Measurements from ENCODE around the gene PANX3.

Gene PANX3

DNA sequence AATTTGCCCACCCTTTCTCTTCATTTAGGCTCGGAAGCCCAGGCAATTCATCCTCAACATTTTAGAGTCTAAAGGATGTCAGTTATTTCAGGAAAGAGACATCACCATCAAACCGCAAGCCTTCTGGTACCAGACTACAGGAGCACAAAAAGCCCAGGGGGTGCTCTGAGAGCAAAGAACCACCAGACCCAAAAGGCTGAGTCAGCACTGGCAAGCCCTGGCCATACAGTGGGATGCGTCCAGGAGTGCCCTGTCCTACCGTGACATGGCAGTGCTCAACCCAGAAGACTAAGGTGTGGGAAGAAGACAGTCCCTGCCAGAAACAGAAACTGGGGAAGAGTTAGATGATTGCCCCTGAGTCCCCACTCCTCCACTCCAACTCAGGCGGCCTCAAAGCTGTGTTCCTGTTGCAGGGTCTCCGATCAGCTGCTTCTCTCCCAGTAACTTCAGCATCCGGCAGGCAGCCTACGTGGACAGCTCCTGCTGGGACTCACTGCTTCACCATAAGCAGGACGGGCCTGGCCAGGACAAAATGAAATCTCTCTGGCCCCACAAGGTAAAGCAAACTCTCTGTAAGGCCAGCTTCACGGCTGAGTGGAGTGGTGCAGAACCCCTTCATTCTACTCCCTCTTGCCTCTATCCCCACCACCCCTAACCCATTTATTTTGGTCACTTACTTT, 1.5 kb downstream of the PANX3 start:
- no peak for DNase-seq (ENCODE audit: low spot score)
- FAIRE-seq = no peak

DNA sequence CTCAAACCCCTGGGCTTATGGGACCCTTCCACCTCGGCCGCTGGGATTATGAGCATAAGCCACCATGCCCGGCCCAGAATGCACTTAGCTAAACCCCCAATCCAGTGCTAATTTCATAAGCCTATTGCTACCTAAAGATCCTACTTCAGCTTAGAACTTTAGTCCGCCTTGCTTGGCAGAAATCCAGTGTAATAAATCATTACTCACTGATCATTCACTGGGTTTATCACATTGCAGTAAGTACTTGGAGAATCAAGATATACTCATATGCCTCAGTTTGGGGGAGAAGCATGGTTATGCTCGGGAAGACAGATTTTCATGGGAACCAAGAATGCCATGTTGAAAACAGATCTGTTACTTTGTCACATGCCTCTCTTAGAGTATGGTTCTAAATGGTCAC, 7.6 kb downstream of the PANX3 start:
- DNase-seq (ENCODE audit: low spot score) = no peak
- no peak for FAIRE-seq

DNA sequence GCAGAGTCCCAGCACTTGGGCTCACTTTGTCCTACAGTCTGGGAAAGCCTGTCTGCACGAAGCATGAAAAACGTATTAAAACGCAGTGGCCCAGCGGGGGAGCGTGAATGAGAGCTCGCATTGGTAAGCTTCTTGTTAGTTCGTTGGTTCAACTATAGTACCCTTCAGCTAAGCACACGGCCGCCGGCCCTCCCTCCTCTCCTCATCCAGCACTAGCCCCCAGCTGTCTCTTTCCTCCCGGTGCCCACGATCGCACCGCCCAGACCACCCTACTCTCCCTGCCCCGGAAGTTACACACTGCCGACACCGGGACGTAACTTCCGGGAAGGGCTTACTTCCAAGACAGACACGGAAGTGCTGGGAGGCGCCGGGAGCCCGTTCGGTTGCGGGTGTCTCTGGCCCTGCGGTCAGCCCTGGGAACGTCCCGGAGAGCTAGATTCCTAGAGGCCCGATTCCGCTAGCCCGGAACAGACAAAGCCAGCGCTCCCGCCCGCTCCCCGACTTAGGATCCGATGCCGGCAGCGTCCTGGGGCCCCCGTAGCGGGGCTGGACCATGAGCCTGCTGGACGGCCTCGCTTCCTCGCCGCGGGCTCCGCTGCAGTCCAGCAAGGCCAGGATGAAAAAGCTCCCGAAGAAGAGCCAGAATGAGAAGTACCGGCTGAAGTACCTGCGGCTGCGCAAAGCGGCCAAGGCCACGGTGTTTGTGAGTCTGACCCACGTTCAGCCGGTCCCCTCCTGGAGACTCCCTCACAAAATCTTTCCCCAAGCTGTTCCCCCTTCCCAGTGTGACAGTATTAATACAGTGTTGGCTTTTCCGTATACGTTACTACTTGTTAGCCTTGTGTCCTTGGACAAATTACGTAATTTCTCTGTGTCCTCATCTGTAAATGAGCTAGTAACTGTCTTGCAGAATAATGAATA, 11.6 kb downstream of the PANX3 start, which contains the start of gene TBRG1:
Gene TBRG1 (plus strand): TSS at position 334 of the 921 bp plus-strand sequence. CDS start 220 bp downstream, at position 554.
- FAIRE-seq = no peak
- DNase-seq (ENCODE audit: low spot score) = peak; percentile 66

DNA sequence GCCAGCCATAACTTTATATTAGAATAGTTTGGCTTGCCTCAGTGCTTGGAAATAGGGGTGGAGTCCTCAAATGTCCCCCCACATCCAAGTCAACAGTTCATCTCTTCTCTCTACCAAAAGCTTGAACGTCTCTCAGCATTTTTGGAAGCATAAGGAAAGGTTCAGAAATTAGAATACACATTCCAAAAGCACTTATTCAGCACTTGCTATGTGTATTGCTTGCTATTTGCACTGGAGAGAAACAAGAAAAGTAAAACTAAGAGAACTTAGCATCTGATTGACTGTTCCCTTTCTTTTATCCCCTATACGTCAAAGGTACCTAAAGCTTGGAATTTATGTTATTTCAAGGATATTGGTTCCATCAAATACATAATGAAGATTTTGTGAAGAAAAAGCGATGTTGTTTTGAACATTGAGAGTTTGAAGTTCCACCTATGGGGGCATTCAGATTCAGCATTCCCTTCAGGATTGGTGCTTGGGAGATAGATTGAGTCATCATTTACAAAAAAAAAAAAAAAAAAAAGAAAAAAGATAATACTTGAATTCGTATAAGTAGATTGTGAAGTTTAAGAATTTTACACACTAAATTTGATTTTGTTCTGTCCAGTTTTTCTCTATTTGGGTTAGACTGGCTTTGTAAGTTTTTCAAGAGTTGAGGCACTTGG, 12.8 kb downstream of the PANX3 start:
- DNase-seq (ENCODE audit: low spot score) (no peak), FAIRE-seq (no peak)

DNA sequence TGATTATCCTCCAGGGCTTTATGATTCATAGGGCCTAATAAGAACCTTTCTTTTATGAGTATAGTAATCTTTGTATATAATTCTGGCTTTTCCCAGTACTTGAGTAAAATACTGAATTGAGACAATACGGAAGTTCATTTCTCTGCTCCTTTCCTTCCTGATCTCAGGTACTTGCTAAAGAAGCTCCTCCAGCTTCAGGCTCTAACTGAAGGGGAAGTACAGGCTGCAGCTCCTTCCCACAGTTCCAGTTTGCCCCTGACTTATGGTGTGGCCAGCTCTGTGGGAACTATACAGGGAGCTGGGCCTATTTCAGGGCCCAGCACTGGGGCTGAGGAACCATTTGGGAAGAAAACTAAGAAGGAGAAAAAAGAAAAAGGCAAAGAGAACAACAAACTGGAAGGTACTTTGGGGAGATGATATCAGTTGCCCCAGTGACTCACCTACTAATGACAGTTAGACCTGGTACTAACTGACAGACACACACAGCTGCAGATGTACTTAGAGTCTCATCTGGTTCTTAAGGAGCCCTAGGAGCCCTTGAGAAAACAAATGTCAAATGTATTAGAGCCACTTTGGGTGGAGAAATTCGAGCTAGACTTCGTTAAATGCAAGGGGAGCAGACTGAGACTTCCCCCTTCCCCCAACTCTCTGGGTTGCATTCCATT, 14.4 kb downstream of the PANX3 start:
- DNase-seq (ENCODE audit: low spot score) = no peak
- FAIRE-seq = no peak

DNA sequence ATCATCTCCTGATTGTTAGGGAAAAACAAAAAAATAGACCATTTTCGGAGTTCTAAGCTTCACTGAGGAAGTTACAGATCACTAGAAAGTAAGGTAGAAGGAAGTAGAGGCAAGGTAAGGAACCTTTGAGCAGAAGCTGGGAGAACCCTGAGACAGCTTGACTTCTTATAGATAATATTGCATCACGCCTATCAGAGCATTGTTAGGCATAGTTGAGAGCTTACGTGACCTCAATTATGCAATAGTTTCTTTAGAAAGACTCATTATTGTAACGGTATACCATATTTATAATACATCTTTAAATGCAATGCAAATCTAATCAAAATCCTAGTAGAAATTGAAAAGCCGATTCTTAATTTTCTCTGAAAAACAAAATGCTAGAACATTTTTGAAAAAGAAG, 16.3 kb downstream of the PANX3 start:
- FAIRE-seq = no peak

DNA sequence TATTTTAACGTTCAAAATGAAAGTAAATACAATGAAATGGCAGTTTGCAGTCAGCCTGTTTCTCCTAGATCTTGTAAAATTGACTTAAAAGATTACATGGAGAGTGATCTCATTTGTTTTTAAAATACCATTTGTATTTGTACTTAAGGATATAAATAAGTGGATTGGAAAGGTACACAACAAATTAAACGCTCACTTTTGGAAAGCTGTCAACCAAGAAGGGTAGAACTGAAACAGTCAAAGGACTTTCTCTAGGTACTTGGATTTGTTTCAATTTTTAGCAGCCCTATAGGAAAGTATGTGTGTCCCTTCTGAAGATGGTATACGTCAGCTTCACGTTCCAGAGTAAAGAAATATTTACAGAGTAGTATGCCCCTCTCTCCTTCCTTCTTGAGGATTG, 18.7 kb downstream of the PANX3 start:
- no peak for FAIRE-seq

More for the DNA sequence above, 16.3 kb downstream of the PANX3 start:
- no peak for DNase-seq (ENCODE audit: low spot score)

DNA sequence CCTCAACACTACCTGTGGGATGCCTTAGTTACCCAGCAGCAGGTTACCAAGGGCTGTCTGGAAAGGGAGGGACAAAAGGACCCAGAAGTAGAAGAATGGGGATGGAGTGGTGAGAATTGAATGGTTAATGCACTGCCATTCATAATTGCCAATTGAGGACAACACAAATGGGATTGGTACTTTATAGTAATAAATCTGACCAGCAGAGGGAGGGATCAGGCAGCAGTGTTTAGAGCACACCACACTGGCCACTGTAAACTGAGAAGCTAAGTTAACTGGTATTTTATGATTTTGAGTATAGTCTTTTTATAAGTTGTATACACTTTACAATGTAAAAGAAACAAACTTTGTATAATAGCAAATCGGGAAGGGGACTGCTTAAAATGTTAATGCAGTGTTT, 22.1 kb downstream of the PANX3 start:
- DNase-seq (ENCODE audit: low spot score) = no peak
- no peak for FAIRE-seq

More for the DNA sequence above, 18.7 kb downstream of the PANX3 start:
- no peak for DNase-seq (ENCODE audit: low spot score)

DNA sequence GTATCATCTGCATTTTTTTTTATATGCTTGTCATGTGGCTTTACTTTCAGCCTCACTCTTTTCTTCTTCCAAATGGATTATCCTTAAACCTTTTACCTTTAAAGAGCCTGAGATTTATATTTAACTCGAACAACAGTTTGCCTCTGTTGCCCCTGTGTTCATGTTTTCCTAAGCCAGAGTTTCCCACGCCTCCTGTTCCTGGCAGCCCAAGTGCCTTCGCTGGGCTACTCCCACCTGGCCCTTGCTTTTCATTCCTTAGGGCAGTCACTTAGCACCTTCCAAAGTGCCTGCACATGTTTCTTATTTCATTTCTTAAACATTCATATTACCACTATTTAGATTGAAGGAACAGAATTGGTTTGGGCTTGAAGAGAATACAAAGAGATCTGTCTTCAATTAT, 24.7 kb downstream of the PANX3 start:
- DNase-seq (ENCODE audit: low spot score) = no peak
- FAIRE-seq = no peak

DNA sequence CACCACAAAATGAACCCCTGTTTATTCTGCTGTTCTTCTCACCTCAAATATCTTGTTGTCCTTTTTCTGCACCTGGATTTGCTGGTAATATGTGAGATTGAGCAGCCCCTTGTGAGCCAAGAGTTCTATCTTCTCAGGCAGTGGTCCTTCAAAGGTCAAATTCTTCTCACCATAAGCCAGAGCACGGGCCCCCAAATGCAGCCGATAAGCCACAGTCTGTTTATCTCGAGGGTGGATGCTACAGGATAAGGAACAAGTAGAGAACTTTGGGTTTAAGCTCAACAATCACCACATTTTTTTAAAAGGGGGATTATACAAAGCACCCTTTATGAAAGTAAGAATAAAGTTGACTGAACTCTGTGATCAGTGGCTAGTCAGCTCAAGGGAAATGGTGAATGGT, 27.3 kb downstream of the PANX3 start:
- DNase-seq (ENCODE audit: low spot score) = no peak
- no peak for FAIRE-seq

DNA sequence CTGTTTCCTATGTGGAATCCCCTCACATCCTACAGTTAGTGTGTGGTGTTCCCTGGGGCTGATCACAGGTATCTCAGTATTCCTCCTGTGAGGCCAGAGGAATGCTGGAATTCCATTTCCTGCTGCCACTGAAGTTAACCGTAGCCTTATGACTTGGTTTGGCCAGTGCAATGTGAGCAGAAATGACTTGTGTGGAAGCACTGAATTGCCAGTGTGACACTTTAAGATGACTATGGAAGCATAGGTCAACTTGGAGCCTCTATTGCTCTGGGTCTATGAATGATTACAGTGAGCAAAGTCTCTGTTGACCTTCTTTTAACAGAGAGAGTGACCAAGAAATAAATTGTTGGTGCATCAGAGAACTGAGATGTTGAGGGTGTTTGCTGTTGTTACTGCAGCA, 28.0 kb downstream of the PANX3 start:
- DNase-seq (ENCODE audit: low spot score) (no peak), FAIRE-seq (no peak)

DNA sequence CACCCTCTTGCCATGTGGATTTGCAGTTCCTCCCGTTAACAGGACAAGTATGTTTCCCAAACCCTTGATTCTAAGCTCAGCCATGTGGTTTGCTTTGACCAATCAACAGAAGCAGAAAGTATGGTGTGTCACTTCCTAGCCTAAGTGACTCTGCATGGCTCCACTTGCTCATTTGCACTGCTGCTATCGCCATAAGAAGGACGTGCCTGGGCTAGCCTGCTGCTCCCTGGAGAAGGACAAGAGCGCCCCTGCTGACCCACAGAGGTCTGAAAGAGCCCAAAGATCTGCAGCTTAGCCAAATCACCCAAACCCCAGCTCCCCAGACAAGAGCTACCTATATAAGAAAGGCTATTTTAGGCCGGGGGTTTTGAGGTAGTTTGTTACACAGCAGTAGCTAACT, 29.4 kb downstream of the PANX3 start:
- FAIRE-seq = no peak
- DNase-seq (ENCODE audit: low spot score) = no peak

DNA sequence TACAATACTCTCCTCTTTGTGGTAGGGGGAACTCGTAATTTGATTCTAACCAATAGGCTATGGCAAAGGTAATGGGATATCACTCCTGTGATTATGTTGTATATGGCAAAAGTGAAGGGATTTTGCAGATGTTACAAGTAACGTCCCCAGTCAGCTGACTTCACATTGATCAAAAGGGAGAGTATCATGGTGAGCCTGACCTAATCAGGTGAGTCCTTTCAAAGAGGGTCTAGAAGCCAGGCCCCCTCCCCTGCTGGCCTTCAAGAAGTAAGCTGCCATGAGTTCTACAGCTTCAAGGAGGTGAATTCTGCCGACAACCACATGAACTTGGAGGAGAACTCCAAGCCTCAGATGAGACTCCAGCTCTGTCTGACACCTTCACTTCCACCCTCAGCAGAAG, 31.4 kb downstream of the PANX3 start:
- DNase-seq (ENCODE audit: low spot score) (no peak), FAIRE-seq (no peak)

DNA sequence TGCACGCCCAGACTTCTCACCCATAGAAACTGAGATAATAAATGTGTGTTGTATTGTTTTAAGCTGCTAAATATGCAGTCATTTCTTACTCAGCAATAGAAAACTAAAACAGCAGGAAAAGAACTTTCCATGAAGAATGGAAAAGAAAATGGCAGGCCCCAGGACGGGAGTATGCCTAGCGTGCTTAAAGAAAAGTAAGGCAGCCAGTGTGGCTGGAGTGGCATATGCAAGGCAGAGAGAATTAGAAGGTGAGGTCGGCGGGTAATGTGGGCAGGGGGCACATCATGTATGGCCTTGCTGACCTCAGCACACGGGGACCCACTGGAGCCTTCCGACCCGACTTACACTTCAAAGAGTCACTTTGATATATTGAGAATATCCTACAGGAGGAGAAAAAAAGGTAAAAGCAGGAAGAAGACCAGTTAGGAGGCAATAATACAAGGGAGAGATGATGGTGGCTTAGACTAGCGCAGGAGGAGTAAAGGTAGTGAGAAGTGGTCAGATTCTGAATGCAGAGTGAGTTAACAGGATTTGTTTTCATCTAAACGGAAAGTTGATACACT, 31.9 kb downstream of the PANX3 start:
- DNase-seq (ENCODE audit: low spot score) (no peak), FAIRE-seq (no peak)

DNA sequence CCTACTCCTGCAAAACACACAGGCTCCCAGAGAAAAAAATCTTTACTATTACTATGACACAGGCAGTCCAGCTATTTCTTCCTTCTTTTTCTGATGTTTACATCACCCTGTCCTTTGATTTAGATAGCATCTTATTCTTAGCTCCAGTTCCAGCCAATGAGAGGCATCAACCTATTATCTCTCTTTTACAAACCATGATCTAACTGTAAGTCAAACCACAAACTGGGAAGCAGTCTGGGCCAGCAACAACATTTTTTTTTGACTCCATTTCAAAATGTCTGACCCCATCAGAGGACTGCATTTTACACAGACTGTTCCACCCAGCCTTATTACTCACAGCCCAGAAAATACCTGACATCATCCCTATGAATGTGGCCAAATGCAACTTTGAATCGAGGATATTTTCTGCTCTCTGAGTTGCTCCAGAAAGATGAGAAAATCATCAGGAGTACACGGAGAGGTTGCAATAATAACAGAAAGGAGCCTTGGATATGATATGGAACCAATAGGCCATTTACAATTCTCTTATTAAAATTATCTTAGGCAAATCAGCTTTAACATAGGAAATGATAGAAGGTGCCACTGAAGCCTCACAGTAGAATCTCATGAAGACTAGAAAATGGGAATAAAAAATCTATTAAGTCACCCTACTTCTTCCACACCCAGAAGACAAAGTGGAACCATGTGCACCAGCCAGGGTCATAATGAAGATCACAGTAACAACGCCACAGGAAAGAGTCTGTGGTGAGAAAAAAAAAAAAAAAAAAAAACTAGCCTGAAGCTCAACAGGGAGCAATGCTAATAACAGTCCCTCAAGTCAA, 32.6 kb downstream of the PANX3 start:
- DNase-seq (ENCODE audit: low spot score) = peak; percentile 38
- FAIRE-seq = no peak

DNA sequence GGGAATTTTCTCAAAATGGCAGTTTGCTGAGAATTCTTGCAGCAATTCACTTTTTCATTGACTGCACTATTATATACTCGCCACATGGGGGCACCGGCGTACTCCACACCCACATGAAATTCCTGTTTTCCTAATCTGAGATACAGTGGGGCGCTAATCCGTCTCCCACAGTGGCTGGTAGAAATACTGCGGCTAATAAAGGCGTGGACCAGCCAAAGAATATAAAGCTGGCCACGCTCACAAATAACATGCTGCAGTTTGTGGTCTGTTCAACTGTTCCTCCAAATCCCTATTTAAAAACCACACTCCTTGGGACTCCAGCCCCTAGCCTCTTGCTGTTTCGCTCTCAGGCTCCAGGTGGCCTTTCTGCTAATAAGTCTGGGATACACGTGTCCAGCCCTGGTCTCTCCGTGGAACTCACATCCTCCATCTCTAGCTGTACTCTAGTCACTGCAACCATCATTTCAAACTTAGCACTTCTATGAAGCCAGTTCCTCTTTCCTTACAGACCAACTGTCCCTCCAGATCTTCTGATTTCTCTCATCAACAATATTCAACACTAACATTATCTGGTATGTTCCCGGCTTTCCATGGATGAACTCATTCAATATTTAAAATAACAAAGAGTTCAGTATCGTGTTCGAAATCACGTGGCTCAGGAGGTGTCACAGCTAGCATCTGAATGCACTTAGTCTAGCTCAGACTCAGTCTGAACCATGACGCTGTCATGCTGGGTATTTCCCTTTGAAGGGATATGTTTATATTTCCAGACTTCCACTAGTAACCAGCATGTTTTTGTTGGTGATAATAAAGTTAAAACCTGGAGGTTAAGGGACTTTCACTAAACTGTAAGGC, 33.4 kb downstream of the PANX3 start:
- FAIRE-seq = no peak
- DNase-seq (ENCODE audit: low spot score) = peak; percentile 60

DNA sequence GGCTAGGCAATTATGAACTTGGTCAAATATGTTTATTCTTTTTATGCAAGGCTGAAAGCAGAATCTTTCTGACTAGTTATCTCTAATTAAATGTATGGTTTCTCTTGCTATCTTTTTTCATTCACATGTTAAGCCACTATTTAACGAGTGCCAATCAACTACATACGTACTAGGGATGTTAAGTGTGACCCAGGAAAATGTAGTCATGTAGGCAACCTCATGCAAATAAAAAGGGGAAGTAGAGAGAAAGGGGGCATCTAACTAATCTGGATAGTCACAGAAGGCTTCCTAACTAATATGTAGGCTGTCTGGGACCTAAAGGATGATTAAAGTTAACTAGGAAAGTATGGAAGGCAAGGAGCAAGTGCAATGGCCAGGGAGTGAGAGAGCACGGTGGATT, 34.9 kb downstream of the PANX3 start:
- DNase-seq (ENCODE audit: low spot score) = no peak
- no peak for FAIRE-seq

DNA sequence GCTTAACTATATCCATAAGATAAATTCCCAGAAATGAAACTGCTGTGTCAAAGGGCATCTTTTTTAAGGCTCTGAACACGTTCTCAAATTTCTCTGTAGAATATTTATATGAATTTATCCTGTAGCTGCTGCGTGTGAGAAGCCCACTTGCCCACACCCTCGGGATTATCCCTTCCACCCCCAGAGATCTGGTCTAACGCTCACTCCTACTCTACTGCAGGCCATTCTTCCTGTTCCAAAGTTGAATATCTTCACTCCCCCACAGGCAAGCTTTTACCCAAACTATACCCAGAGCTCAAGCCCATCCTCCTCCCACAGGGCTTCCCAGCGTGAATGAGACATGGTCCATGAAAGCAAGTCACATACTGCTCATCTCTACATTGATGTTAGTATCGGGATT, 37.4 kb downstream of the PANX3 start:
- no peak for FAIRE-seq
- DNase-seq (ENCODE audit: low spot score) = no peak

Measured in RCC 7860 (cell line).